Measurements from ENCODE around the gene ATXN1. TPM values are rescaled to one million over a fixed set of nuclear protein-coding genes. Genes with fewer than 3 reads are reported as not detected.
A peak's percentile ranks its signal among the peaks of the same experiment; 100 is the strongest.

Gene ATXN1
- polyA plus RNA-seq, 3 donors from 2014 or later, result 6.9 to 14.7 (median 8.0) TPM

- Mint-ChIP-seq H3K27ac (no peak overlapping the region), H3K4me3 (no peak overlapping the region), H3K36me3 (no peaks in the 10 kb centered on the region), H3K9me3 (no peaks in the 10 kb centered on the region), H3K4me1 (no peaks in the 10 kb centered on the region), H3K27me3 (ENCODE audit: low read depth in 3 of 3) (peaks cover 2 to 5% (median 3%) of the 10 kb centered on the region in 3 donors)
- DNase-seq, result no peak
Measured at GRCh38 chr6:16292942-16293341, 468.3 kb downstream of the ATXN1 start.

GRCh38 chr6:16292432-16292831, 468.8 kb downstream of the ATXN1 start:
- Mint-ChIP-seq H3K4me1 (no peaks in the 10 kb centered on the region), H3K27me3 (ENCODE audit: low read depth in 3 of 3) (peaks cover 2 to 5% (median 3%) of the 10 kb centered on the region in 3 donors), H3K36me3 (no peaks in the 10 kb centered on the region), H3K9me3 (no peaks in the 10 kb centered on the region), H3K4me3 (no peak overlapping the region), H3K27ac (no peak overlapping the region)
- DNase-seq, result no peak

- H3K9me3 Mint-ChIP-seq, result no peaks in the 10 kb centered on the region
- DNase-seq, result no peak
- no peak overlapping the region for H3K27ac Mint-ChIP-seq
- H3K4me1 Mint-ChIP-seq, result no peaks in the 10 kb centered on the region
- H3K4me3 Mint-ChIP-seq, result no peak overlapping the region
- H3K36me3 Mint-ChIP-seq, result no peaks in the 10 kb centered on the region
- H3K27me3 Mint-ChIP-seq (ENCODE audit: low read depth in 3 of 3), result peaks cover 3 to 5% (median 4%) of the 10 kb centered on the region in 3 donors
Measured at GRCh38 chr6:16291739-16292138, 469.5 kb downstream of the ATXN1 start.

- Mint-ChIP-seq H3K9me3 (no peaks in the 10 kb centered on the region), H3K27me3 (ENCODE audit: low read depth in 3 of 3) (peaks cover 3 to 5% (median 5%) of the 10 kb centered on the region in 3 donors), H3K4me1 (peaks cover 16% of the 10 kb centered on the region in 2 donors), H3K36me3 (no peaks in the 10 kb centered on the region), H3K4me3 (no peak overlapping the region), H3K27ac (no peak overlapping the region)
- DNase-seq, result no peak
Measured at GRCh38 chr6:16288163-16288562, 473.1 kb downstream of the ATXN1 start.

- no peak overlapping the region for H3K4me3 Mint-ChIP-seq
- peaks cover 0 to 2% (median 0%) of the 10 kb centered on the region in 3 donors for H3K36me3 Mint-ChIP-seq
- no peak for DNase-seq
- no peaks in the 10 kb centered on the region for H3K9me3 Mint-ChIP-seq
- peaks cover 2 to 11% (median 5%) of the 10 kb centered on the region in 3 donors for H3K27me3 Mint-ChIP-seq (ENCODE audit: low read depth in 3 of 3)
- no peak overlapping the region for H3K27ac Mint-ChIP-seq
- H3K4me1 Mint-ChIP-seq, result peaks cover 17% of the 10 kb centered on the region in 2 donors
Measured at GRCh38 chr6:16286151-16286522, 475.1 kb downstream of the ATXN1 start.

GRCh38 chr6:16285467-16286150, 475.7 kb downstream of the ATXN1 start:
- Mint-ChIP-seq H3K4me1 (peaks cover 17% of the 10 kb centered on the region in 2 donors), H3K9me3 (no peaks in the 10 kb centered on the region), H3K4me3 (no peak overlapping the region), H3K27me3 (ENCODE audit: low read depth in 3 of 3) (peaks cover 2 to 11% (median 5%) of the 10 kb centered on the region in 3 donors), H3K27ac (no peak overlapping the region), H3K36me3 (peaks cover 0 to 2% (median 0%) of the 10 kb centered on the region in 3 donors)
- no peak for DNase-seq

- Mint-ChIP-seq H3K9me3 (no peaks in the 10 kb centered on the region), H3K4me3 (no peak overlapping the region), H3K36me3 (peaks cover 0 to 2% (median 0%) of the 10 kb centered on the region in 3 donors), H3K4me1 (peaks cover 17% of the 10 kb centered on the region in 2 donors), H3K27me3 (ENCODE audit: low read depth in 3 of 3) (peaks cover 2 to 11% (median 5%) of the 10 kb centered on the region in 3 donors), H3K27ac (peak overlapping the region in 1 of 6 donors; percentile 30)
- DNase-seq, result no peak
Measured at GRCh38 chr6:16284472-16284871, 476.8 kb downstream of the ATXN1 start.

- Mint-ChIP-seq H3K4me1 (peaks cover 17% of the 10 kb centered on the region in 2 donors), H3K4me3 (no peak overlapping the region), H3K27me3 (ENCODE audit: low read depth in 3 of 3) (peaks cover 2 to 11% (median 4%) of the 10 kb centered on the region in 3 donors), H3K27ac (no peak overlapping the region), H3K36me3 (peaks cover 0 to 5% (median 4%) of the 10 kb centered on the region in 3 donors), H3K9me3 (no peaks in the 10 kb centered on the region)
- DNase-seq, result no peak
Measured at GRCh38 chr6:16282370-16282769, 478.9 kb downstream of the ATXN1 start.

GRCh38 chr6:16279243-16279642, 482.0 kb downstream of the ATXN1 start:
- Mint-ChIP-seq H3K4me1 (peaks cover 10 to 12% of the 10 kb centered on the region in 2 donors), H3K27ac (no peak overlapping the region), H3K9me3 (no peaks in the 10 kb centered on the region), H3K4me3 (no peak overlapping the region), H3K36me3 (peaks cover 0 to 5% (median 4%) of the 10 kb centered on the region in 3 donors), H3K27me3 (ENCODE audit: low read depth in 3 of 3) (peaks cover 0 to 10% (median 7%) of the 10 kb centered on the region in 3 donors)
- no peak for DNase-seq

- Mint-ChIP-seq H3K4me3 (no peak overlapping the region), H3K4me1 (peaks cover 7% of the 10 kb centered on the region in 2 donors), H3K27ac (no peak overlapping the region), H3K36me3 (peaks cover 0 to 5% (median 4%) of the 10 kb centered on the region in 3 donors), H3K27me3 (ENCODE audit: low read depth in 3 of 3) (peaks cover 0 to 10% (median 7%) of the 10 kb centered on the region in 3 donors), H3K9me3 (no peaks in the 10 kb centered on the region)
- DNase-seq, result no peak
Measured at GRCh38 chr6:16278750-16279149, 482.5 kb downstream of the ATXN1 start.

GRCh38 chr6:16278048-16278724, 483.1 kb downstream of the ATXN1 start:
- Mint-ChIP-seq H3K4me1 (peaks cover 5 to 6% of the 10 kb centered on the region in 2 donors), H3K27me3 (ENCODE audit: low read depth in 3 of 3) (peaks cover 0 to 8% (median 5%) of the 10 kb centered on the region in 3 donors), H3K27ac (no peak overlapping the region), H3K9me3 (no peaks in the 10 kb centered on the region), H3K4me3 (no peak overlapping the region), H3K36me3 (peaks cover 0 to 5% (median 4%) of the 10 kb centered on the region in 3 donors)
- DNase-seq, result no peak

- Mint-ChIP-seq H3K27me3 (ENCODE audit: low read depth in 3 of 3) (peaks cover 0 to 5% (median 2%) of the 10 kb centered on the region in 3 donors), H3K4me3 (no peak overlapping the region), H3K27ac (no peak overlapping the region), H3K4me1 (peaks cover 6 to 10% of the 10 kb centered on the region in 2 donors), H3K36me3 (peaks cover 0 to 4% (median 3%) of the 10 kb centered on the region in 3 donors), H3K9me3 (no peaks in the 10 kb centered on the region)
- DNase-seq, result no peak
Measured at GRCh38 chr6:16277101-16277981, 483.9 kb downstream of the ATXN1 start.

- Mint-ChIP-seq H3K27ac (no peak overlapping the region), H3K4me1 (peaks cover 6 to 10% of the 10 kb centered on the region in 2 donors)
Measured at GRCh38 chr6:16274885-16275589, 486.2 kb downstream of the ATXN1 start.

More at GRCh38 chr6:16274885-16275589, 486.2 kb downstream of the ATXN1 start:
- peaks cover 0 to 4% (median 3%) of the 10 kb centered on the region in 3 donors for H3K36me3 Mint-ChIP-seq
- H3K4me3 Mint-ChIP-seq, result no peak overlapping the region
- DNase-seq, result no peak
- no peaks in the 10 kb centered on the region for H3K9me3 Mint-ChIP-seq
- H3K27me3 Mint-ChIP-seq (ENCODE audit: low read depth in 3 of 3), result peaks cover 2 to 5% (median 2%) of the 10 kb centered on the region in 3 donors
